Left renal cortex interstitium (tissue), 4 donors: ENCODE results near the gene PHOX2A. TPM values are rescaled to one million over a fixed set of nuclear protein-coding genes. Genes with fewer than 3 reads are reported as not detected.
A peak's percentile ranks its signal among the peaks of the same experiment; 100 is the strongest.
"Not testable (repeated sequence)": the region's sequence is repeated elsewhere in the genome, so short reads cannot be mapped to it uniquely, and the experiment has no call there.

Source experiments
- DNase-seq, 4 donors: peaks; one replicate each; pipeline ENCODE4 v3.0.0-alpha.2; 2013; ENCODE audit warnings: low read depth in 4 of 4, low spot score in 2 of 4, missing footprints in 1 of 4
- polyA plus RNA-seq, 4 donors: library from polyadenylated mRNA; unstranded; fragments of 120-200 nt; gene quantifications; one replicate each; pipeline ENCODE4 v1.2.1, GENCODE V29; 2013; ENCODE audit not compliant: insufficient read length in 4 of 4

Gene PHOX2A
- polyA plus RNA-seq, 4 donors: not detected

- DNase-seq: peak in 3 of 4 donors; percentile 60 to 67 (median 63)
Observed at GRCh38 chr11:72223615-72224563, 20.1 kb downstream of the PHOX2A start.

DNA sequence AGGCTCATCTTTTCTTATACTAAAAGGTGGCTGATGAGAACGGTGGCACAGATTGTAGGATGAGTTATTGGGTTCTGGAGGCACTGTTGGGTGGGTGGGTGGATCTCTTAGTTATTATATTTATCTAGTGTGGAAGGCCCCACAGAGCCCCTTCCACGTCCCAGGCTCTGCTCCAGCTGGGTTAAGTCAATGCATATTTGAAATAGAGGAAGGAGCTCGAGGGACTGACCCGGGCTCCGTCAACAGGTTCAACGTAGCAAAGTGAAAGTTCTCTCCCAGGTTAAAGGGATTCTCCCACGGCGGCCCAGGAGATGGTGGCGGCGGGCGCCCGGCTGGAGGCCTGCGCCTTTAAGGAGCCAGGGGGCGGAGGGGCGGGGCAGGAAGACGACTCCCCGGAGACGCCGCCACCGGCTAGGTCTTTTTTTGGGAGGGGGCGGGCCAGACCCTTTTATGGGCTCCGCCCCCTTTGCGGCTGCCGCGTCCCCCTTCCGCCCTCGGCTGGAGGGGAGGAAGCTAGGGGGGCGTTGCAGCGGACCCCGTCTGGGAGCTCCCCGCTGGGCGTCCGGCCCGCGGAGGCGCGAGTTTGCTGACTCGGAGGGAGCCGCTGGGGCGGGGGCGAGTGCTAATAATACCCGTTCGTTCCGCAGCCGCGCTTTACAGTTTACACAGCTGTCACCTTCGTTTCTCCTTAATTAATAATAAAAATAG is 20.9 kb downstream of the PHOX2A start:
- DNase-seq: peak; percentile 81 to 95 (median 91)

- DNase-seq: no peak
Observed at GRCh38 chr11:72222106-72222891, 21.7 kb downstream of the PHOX2A start.

DNA sequence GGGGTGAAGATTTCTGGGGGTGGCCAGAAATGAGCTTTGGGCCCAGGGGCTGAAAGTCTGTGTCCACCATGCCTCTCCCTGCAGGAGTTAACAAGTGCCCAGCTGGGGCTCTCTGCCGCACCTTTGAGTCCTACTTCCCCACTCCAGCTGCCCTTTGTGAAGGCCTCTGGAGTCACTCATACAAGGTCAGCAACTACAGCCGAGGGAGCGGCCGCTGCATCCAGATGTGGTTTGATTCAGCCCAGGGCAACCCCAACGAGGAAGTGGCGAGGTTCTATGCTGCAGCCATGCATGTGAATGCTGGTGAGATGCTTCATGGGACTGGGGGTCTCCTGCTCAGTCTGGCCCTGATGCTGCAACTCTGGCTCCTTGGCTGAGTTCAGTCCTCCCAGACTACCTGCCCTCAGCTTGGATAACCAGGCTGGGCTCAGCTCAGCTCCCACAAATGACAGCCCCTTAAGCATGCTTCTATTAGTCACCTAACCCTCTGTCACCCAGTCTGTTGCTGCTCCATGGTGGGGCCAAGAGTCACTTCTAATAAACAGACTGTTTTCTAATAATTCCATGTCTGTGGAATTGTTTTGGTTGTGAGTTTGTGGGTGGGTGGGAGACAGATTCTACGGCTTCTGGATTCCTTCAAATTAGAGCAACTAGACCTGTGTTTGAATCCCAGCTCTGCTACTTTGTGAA is 22.4 kb downstream of the PHOX2A start:
- no peak for DNase-seq

DNA sequence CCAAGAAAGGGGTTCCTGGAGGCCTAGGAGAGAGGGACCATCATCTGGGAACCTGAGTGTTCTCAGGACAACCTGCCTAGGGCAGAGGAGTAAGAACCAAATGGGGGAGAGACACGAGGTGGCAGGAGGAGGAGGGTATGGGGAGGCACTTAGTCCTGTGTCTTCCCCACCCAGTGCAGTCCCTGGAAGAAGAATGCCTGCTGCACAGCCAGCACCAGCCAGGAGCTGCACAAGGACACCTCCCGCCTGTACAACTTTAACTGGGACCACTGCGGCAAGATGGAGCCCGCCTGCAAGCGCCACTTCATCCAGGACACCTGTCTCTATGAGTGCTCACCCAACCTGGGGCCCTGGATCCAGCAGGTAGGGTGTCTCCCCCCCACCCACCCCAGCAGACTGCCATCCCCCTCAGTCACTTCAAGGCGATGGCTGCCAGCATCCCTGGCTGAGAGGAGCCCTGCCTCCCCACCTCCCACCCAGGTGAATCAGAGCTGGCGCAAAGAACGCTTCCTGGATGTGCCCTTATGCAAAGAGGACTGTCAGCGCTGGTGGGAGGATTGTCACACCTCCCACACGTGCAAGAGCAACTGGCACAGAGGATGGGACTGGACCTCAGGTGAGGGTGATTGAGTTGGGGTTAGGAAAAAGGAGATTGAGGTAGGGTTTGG is 23.1 kb downstream of the PHOX2A start:
- no peak for DNase-seq

GRCh38 chr11:72218251-72218745 is 25.7 kb downstream of the PHOX2A start:
- DNase-seq: no peak

DNA sequence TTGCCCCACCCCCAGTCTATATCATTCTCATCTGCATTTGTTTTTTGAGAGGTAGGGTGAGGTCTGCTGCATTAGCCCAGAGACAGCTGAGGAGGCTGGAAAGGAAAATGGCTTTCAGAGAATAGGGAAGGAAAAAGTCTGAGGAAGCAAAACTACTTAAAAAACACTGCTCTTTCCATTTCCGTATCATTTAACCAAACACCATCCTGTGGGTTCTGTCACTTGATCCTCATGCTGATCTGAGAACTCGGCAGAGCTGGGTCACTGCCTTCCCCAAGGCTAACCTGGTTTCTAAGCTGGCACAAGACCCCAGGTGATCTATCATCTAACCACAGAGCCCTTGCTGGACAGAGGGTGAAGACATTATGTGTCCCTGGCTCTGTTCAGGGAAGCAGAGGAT is 26.1 kb downstream of the PHOX2A start:
- DNase-seq: no peak

DNA sequence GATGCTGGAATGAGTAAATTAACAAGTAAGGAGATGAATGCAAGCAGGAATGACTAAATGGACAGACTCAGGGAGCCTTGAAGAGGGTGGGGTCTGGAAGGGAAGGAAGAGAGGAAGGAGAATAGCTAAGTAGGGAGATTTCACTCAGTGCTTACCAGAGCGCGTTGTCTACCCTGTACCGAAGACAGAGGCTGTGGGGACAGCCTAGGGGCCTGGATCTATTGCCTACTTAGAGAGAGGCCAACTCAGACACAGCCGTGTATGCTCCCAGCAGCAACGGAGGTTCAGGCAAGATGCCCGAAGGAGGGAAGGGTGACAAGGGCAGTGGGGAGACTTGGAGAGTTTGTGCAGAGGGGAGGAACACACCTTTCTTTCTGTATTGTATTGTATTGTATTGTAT is 27.3 kb downstream of the PHOX2A start, which contains the start of gene FOLR2:
Gene FOLR2, plus strand, starts transcription at position 157 of the 400 bp plus-strand sequence. CDS start 1,791 bp downstream, outside the sequence.
- DNase-seq: no peak

- DNase-seq: no peak
Observed at GRCh38 chr11:72209101-72209500, 34.9 kb downstream of the PHOX2A start.

- no peak for DNase-seq
Observed at GRCh38 chr11:72208281-72208680, 35.7 kb downstream of the PHOX2A start.

DNA sequence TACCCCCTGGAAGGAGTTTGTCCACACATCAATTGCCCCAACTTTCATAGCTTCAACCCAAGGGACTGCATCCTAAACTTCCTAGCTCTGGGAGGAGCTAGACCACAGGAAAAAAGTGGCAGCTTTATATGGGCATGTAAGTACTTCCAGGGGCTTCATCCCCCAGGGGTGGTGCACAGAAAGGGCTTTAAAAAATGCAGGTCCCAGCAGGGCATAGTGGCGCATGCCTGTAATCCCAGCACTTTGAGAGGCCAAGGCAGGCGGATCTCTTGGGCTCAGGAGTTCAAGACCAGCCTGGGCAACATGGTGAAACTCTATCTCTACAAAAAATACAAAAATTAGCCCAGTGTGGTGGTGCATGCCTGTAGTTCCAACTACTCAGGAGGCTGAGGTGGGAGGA is 37.2 kb downstream of the PHOX2A start:
- not testable (repeated sequence) for DNase-seq

DNA sequence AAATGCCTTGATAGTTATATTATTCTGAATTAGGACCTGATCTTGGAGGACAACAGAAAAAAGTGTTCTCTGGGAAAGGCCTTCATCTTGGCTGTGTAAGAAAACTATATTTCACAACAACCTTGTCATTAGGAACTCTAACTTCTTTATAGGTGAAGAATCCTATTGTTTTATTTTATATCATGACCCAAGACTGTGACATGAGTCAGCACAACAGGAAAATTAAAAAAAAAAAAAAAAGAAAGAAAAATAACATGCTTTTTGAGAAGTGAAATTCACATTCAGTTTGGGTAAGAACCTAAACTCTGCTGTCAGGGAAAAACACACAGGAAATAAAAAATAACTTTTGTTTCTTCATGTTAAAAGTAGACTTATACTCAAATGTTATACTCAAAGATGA is 39.1 kb downstream of the PHOX2A start:
- no peak for DNase-seq

DNA sequence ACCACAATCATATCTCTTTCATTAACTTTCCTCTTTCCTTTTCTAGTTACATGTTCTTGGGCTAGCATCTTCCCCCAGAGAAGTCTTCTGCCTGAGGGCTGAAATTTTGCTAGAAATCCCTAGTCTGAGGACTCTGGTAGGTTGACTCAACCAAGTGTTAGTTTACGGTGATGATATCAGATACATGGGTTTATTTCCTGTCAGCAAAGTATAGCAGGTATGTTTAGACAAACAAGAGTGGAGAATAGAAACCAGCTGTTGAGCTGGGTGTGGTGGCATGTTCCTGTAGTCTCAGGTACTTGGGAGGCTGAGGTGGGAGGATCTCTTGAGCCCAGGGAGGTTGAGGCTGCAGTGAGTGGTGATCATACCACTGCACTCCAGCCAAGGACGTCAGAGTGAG is 40.8 kb downstream of the PHOX2A start:
- no peak for DNase-seq

GRCh38 chr11:72202571-72202970 is 41.4 kb downstream of the PHOX2A start:
- no peak for DNase-seq

GRCh38 chr11:72201445-72201844 is 42.5 kb downstream of the PHOX2A start:
- not testable (repeated sequence) for DNase-seq

GRCh38 chr11:72195518-72196270 is 48.3 kb downstream of the PHOX2A start:
- no peak for DNase-seq

GRCh38 chr11:72191961-72192381 is 52.0 kb downstream of the PHOX2A start, which contains the start of gene FOLR1:
TSS of gene FOLR1 (plus strand) at chr11:72192140. CDS start at chr11:72192174, 34 bp downstream.
- no peak for DNase-seq

DNA sequence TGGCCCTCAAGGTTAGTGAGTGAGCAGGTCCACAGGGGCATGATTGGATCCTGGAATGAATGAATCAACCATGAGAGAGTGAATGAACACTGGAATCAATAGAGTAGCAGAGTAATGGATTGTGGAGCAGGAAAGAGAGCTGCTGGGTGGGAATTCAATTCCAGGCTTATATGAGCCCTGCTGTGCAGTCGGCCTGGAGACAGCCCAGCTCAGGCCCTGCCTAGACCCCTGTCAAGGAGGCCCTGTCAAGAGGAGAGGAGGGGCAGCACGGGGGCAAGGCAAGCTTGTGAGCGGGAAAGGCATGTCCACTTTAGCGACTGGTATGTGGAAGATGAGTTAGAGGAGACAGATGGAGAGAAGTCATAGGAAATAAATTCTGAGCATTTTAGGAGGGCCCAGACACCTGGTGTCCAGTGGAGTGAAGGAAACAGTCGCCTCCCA is 53.3 kb downstream of the PHOX2A start:
- no peak for DNase-seq
